Measurements from ENCODE around the gene EHD4. TPM values are rescaled to one million over a fixed set of nuclear protein-coding genes. Genes with fewer than 3 reads are reported as not detected.

EHD4 gene
- total RNA-seq, 2 experiments from 2014 or later, result 6.9 to 8.0 TPM

- POLR2A ChIA-PET, result no interaction called here
- peaks cover 40% of the 10 kb centered on the region for H3K4me1 Mint-ChIP-seq (ENCODE audit: low read depth)
- CTCF ChIA-PET, result interaction anchor here (1.3 kb wide), 1 partner anchor 15 kb away, joined by 4 read pairs; no protein-coding TSS in a partner anchor
- H3K27me3 Mint-ChIP-seq (ENCODE audit: low read depth), result peaks cover 2% of the 10 kb centered on the region
- DNase-seq (no peak), ATAC-seq (peak; percentile 28)
- peak overlapping the region; percentile 71 for H3K27ac Mint-ChIP-seq
- no peak overlapping the region for H3K4me3 Mint-ChIP-seq
- no peaks in the 10 kb centered on the region for H3K36me3 Mint-ChIP-seq (ENCODE audit: low read depth)
- H3K9me3 Mint-ChIP-seq (ENCODE audit: insufficient read depth), result no peaks in the 10 kb centered on the region
Measured at GRCh38 chr15:41888662-41889253, 83.6 kb downstream of the EHD4 start.

GRCh38 chr15:41887893-41888292 lies 84.5 kb downstream of the EHD4 start:
- H3K4me3 Mint-ChIP-seq, result no peak overlapping the region
- ChIA-PET POLR2A (interaction anchor here (0.7 kb wide), 1 partner anchor 395 kb away, joined by 3 read pairs; no protein-coding TSS in a partner anchor), CTCF (interaction anchor here (1.3 kb wide), 1 partner anchor 16 kb away, joined by 4 read pairs; no protein-coding TSS in a partner anchor)
- no peak overlapping the region for H3K27ac Mint-ChIP-seq
- DNase-seq (no peak), ATAC-seq (no peak)
- no peaks in the 10 kb centered on the region for H3K36me3 Mint-ChIP-seq (ENCODE audit: low read depth)
- H3K4me1 Mint-ChIP-seq (ENCODE audit: low read depth), result peaks cover 32% of the 10 kb centered on the region
- no peaks in the 10 kb centered on the region for H3K9me3 Mint-ChIP-seq (ENCODE audit: insufficient read depth)
- H3K27me3 Mint-ChIP-seq (ENCODE audit: low read depth), result peaks cover 2% of the 10 kb centered on the region

- Mint-ChIP-seq H3K4me1 (ENCODE audit: low read depth) (peaks cover 28% of the 10 kb centered on the region), H3K27me3 (ENCODE audit: low read depth) (peaks cover 5% of the 10 kb centered on the region), H3K27ac (no peak overlapping the region), H3K4me3 (no peak overlapping the region), H3K36me3 (ENCODE audit: low read depth) (no peaks in the 10 kb centered on the region), H3K9me3 (ENCODE audit: insufficient read depth) (no peaks in the 10 kb centered on the region)
- no peak for ATAC-seq
- CTCF ChIA-PET, result interaction anchor here (0.8 kb wide), 1 partner anchor 17 kb away, joined by 3 read pairs; no protein-coding TSS in a partner anchor
- DNase-seq, result no peak
- POLR2A ChIA-PET, result no interaction called here
Measured at GRCh38 chr15:41887161-41887560, 85.2 kb downstream of the EHD4 start.

GRCh38 chr15:41886741-41887140 lies 85.6 kb downstream of the EHD4 start:
- ATAC-seq (no peak), DNase-seq (no peak)
- no peak overlapping the region for H3K4me3 Mint-ChIP-seq
- no peak overlapping the region for H3K27ac Mint-ChIP-seq
- ChIA-PET POLR2A (no interaction called here), CTCF (interaction anchor here (0.8 to 1.3 kb wide), 2 partner anchors 18 to 112 kb away, joined by 3 read pairs; partner anchors contain the start of gene MAPKBP1)
- no peaks in the 10 kb centered on the region for H3K36me3 Mint-ChIP-seq (ENCODE audit: low read depth)
- H3K9me3 Mint-ChIP-seq (ENCODE audit: insufficient read depth), result no peaks in the 10 kb centered on the region
- H3K27me3 Mint-ChIP-seq (ENCODE audit: low read depth), result peaks cover 5% of the 10 kb centered on the region
- peaks cover 28% of the 10 kb centered on the region for H3K4me1 Mint-ChIP-seq (ENCODE audit: low read depth)

GRCh38 chr15:41885841-41886240 lies 86.5 kb downstream of the EHD4 start:
- Mint-ChIP-seq H3K27me3 (ENCODE audit: low read depth) (peaks cover 11% of the 10 kb centered on the region), H3K9me3 (ENCODE audit: insufficient read depth) (no peaks in the 10 kb centered on the region), H3K36me3 (ENCODE audit: low read depth) (no peaks in the 10 kb centered on the region), H3K4me1 (ENCODE audit: low read depth) (peaks cover 34% of the 10 kb centered on the region), H3K27ac (no peak overlapping the region), H3K4me3 (no peak overlapping the region)
- DNase-seq (no peak), ATAC-seq (no peak)
- ChIA-PET CTCF (interaction anchor here (1.3 kb wide), 1 partner anchor 112 kb away, joined by 3 read pairs; the partner anchor contains the start of gene MAPKBP1), POLR2A (no interaction called here)

GRCh38 chr15:41885321-41885720 lies 87.0 kb downstream of the EHD4 start:
- H3K27me3 Mint-ChIP-seq (ENCODE audit: low read depth), result peaks cover 14% of the 10 kb centered on the region
- H3K36me3 Mint-ChIP-seq (ENCODE audit: low read depth), result no peaks in the 10 kb centered on the region
- H3K27ac Mint-ChIP-seq, result peak overlapping the region; percentile 64
- ATAC-seq, result no peak
- ChIA-PET CTCF (no interaction called here), POLR2A (no interaction called here)
- no peak overlapping the region for H3K4me3 Mint-ChIP-seq
- peaks cover 34% of the 10 kb centered on the region for H3K4me1 Mint-ChIP-seq (ENCODE audit: low read depth)
- DNase-seq, result no peak
- H3K9me3 Mint-ChIP-seq (ENCODE audit: insufficient read depth), result no peaks in the 10 kb centered on the region

GRCh38 chr15:41884458-41884857 lies 87.9 kb downstream of the EHD4 start:
- no peaks in the 10 kb centered on the region for H3K36me3 Mint-ChIP-seq (ENCODE audit: low read depth)
- no peak overlapping the region for H3K4me3 Mint-ChIP-seq
- H3K9me3 Mint-ChIP-seq (ENCODE audit: insufficient read depth), result no peaks in the 10 kb centered on the region
- DNase-seq (no peak), ATAC-seq (no peak)
- peaks cover 34% of the 10 kb centered on the region for H3K4me1 Mint-ChIP-seq (ENCODE audit: low read depth)
- CTCF ChIA-PET, result interaction anchor here (0.8 kb wide), 1 partner anchor 20 kb away, joined by 3 read pairs; no protein-coding TSS in a partner anchor
- H3K27me3 Mint-ChIP-seq (ENCODE audit: low read depth), result peaks cover 14% of the 10 kb centered on the region
- H3K27ac Mint-ChIP-seq, result no peak overlapping the region
- POLR2A ChIA-PET, result no interaction called here

- Mint-ChIP-seq H3K36me3 (ENCODE audit: low read depth) (no peaks in the 10 kb centered on the region), H3K27ac (no peak overlapping the region), H3K4me1 (ENCODE audit: low read depth) (peaks cover 24% of the 10 kb centered on the region), H3K9me3 (ENCODE audit: insufficient read depth) (no peaks in the 10 kb centered on the region), H3K4me3 (no peak overlapping the region), H3K27me3 (ENCODE audit: low read depth) (peaks cover 14% of the 10 kb centered on the region)
- CTCF ChIA-PET, result interaction anchor here (0.9 kb wide), 1 partner anchor 19 kb away, joined by 3 read pairs; no protein-coding TSS in a partner anchor
- ATAC-seq (no peak), DNase-seq (no peak)
- POLR2A ChIA-PET, result no interaction called here
Measured at GRCh38 chr15:41883484-41883825, 88.9 kb downstream of the EHD4 start.

GRCh38 chr15:41882689-41883483 lies 89.5 kb downstream of the EHD4 start:
- ATAC-seq (no peak), DNase-seq (no peak)
- Mint-ChIP-seq H3K36me3 (ENCODE audit: low read depth) (no peaks in the 10 kb centered on the region), H3K4me1 (ENCODE audit: low read depth) (peaks cover 18% of the 10 kb centered on the region), H3K4me3 (no peak overlapping the region), H3K27ac (no peak overlapping the region), H3K27me3 (ENCODE audit: low read depth) (peaks cover 14% of the 10 kb centered on the region), H3K9me3 (ENCODE audit: insufficient read depth) (no peaks in the 10 kb centered on the region)
- ChIA-PET POLR2A (no interaction called here), CTCF (interaction anchor here (0.9 kb wide), 1 partner anchor 18 kb away, joined by 3 read pairs; no protein-coding TSS in a partner anchor)

- ATAC-seq (peak; percentile 24), DNase-seq (no peak)
- H3K27me3 Mint-ChIP-seq (ENCODE audit: low read depth), result peaks cover 14% of the 10 kb centered on the region
- no peaks in the 10 kb centered on the region for H3K36me3 Mint-ChIP-seq (ENCODE audit: low read depth)
- POLR2A ChIA-PET, result no interaction called here
- H3K9me3 Mint-ChIP-seq (ENCODE audit: insufficient read depth), result no peaks in the 10 kb centered on the region
- no peak overlapping the region for H3K4me3 Mint-ChIP-seq
- H3K4me1 Mint-ChIP-seq (ENCODE audit: low read depth), result peaks cover 12% of the 10 kb centered on the region
- no peak overlapping the region for H3K27ac Mint-ChIP-seq
- CTCF ChIA-PET, result interaction anchor here (0.9 to 1.7 kb wide), 3 partner anchors 12 to 51 kb away, joined by 3 to 5 read pairs (median 5); no protein-coding TSS in a partner anchor
Measured at GRCh38 chr15:41881920-41882688, 90.3 kb downstream of the EHD4 start.

GRCh38 chr15:41881550-41881919 lies 90.8 kb downstream of the EHD4 start:
- peaks cover 14% of the 10 kb centered on the region for H3K27me3 Mint-ChIP-seq (ENCODE audit: low read depth)
- H3K27ac Mint-ChIP-seq, result no peak overlapping the region
- ChIA-PET POLR2A (no interaction called here), CTCF (interaction anchor here (1.7 kb wide), 2 partner anchors 12 to 50 kb away, joined by 5 read pairs; no protein-coding TSS in a partner anchor)
- DNase-seq (no peak), ATAC-seq (no peak)
- no peaks in the 10 kb centered on the region for H3K9me3 Mint-ChIP-seq (ENCODE audit: insufficient read depth)
- H3K36me3 Mint-ChIP-seq (ENCODE audit: low read depth), result no peaks in the 10 kb centered on the region
- no peak overlapping the region for H3K4me3 Mint-ChIP-seq
- H3K4me1 Mint-ChIP-seq (ENCODE audit: low read depth), result peaks cover 12% of the 10 kb centered on the region
